ENCODE measurements around the gene ANKFY1.
A peak's percentile ranks its signal among the peaks of the same experiment; 100 is the strongest.

Gene ANKFY1

GRCh38 chr17:4161967-4162305 lies 101.8 kb downstream of the ANKFY1 start:
- FAIRE-seq, result no peak

GRCh38 chr17:4161192-4161966 lies 102.4 kb downstream of the ANKFY1 start:
- no peak for FAIRE-seq
- DNase-seq (ENCODE audit: extremely low spot score, insufficient read length, low read depth), result no peak

More at GRCh38 chr17:4161967-4162305, 101.8 kb downstream of the ANKFY1 start:
- DNase-seq (ENCODE audit: extremely low spot score, insufficient read length, low read depth), result no peak

GRCh38 chr17:4160294-4160859 lies 103.4 kb downstream of the ANKFY1 start:
- FAIRE-seq (no peak), DNase-seq (ENCODE audit: extremely low spot score, insufficient read length, low read depth) (no peak)

- FAIRE-seq, result no peak
- DNase-seq (ENCODE audit: extremely low spot score, insufficient read length, low read depth), result no peak
These were observed 104.0 kb downstream of the ANKFY1 start for GRCh38 chr17:4159761-4160160.

GRCh38 chr17:4157618-4158333 lies 106.0 kb downstream of the ANKFY1 start:
- FAIRE-seq, result no peak
- no peak for DNase-seq (ENCODE audit: extremely low spot score, insufficient read length, low read depth)

GRCh38 chr17:4156750-4157381 lies 106.9 kb downstream of the ANKFY1 start:
- FAIRE-seq, result no peak
- no peak for DNase-seq (ENCODE audit: extremely low spot score, insufficient read length, low read depth)

GRCh38 chr17:4155980-4156620 lies 107.7 kb downstream of the ANKFY1 start:
- DNase-seq (ENCODE audit: extremely low spot score, insufficient read length, low read depth) (no peak), FAIRE-seq (no peak)

- no peak for FAIRE-seq
- no peak for DNase-seq (ENCODE audit: extremely low spot score, insufficient read length, low read depth)
These were observed 109.6 kb downstream of the ANKFY1 start for GRCh38 chr17:4154201-4154600.

GRCh38 chr17:4152471-4152870 lies 111.3 kb downstream of the ANKFY1 start:
- DNase-seq (ENCODE audit: extremely low spot score, insufficient read length, low read depth), result no peak
- FAIRE-seq, result no peak

GRCh38 chr17:4150096-4150495 lies 113.7 kb downstream of the ANKFY1 start:
- FAIRE-seq, result no peak
- no peak for DNase-seq (ENCODE audit: extremely low spot score, insufficient read length, low read depth)

- FAIRE-seq (no peak), DNase-seq (ENCODE audit: extremely low spot score, insufficient read length, low read depth) (no peak)
These were observed 115.0 kb downstream of the ANKFY1 start for GRCh38 chr17:4148611-4149308.

GRCh38 chr17:4147751-4148310 lies 115.9 kb downstream of the ANKFY1 start:
- FAIRE-seq (no peak), DNase-seq (ENCODE audit: extremely low spot score, insufficient read length, low read depth) (no peak)

- DNase-seq (ENCODE audit: extremely low spot score, insufficient read length, low read depth) (no peak), FAIRE-seq (no peak)
These were observed 117.1 kb downstream of the ANKFY1 start for GRCh38 chr17:4146641-4147040.

- FAIRE-seq, result no peak
- no peak for DNase-seq (ENCODE audit: extremely low spot score, insufficient read length, low read depth)
These were observed 119.4 kb downstream of the ANKFY1 start for GRCh38 chr17:4144422-4144747.

GRCh38 chr17:4143563-4144421 lies 120.0 kb downstream of the ANKFY1 start:
- peak; percentile 81 for DNase-seq (ENCODE audit: extremely low spot score, insufficient read length, low read depth)
- no peak for FAIRE-seq

- DNase-seq (ENCODE audit: extremely low spot score, insufficient read length, low read depth), result no peak
- FAIRE-seq, result no peak
These were observed 121.5 kb downstream of the ANKFY1 start for GRCh38 chr17:4142107-4142900.

- DNase-seq (ENCODE audit: extremely low spot score, insufficient read length, low read depth) (no peak), FAIRE-seq (no peak)
These were observed 123.7 kb downstream of the ANKFY1 start for GRCh38 chr17:4140125-4140524.

Data from GM18507 (cell line).